Neural cell (in vitro differentiated cells): ENCODE data around the gene CCNO.

Source experiments
- EP300 ChIP-seq: fragments of 450-650 bp; conservative IDR thresholded peaks from 2 replicates; pipeline ENCODE4 v1.6.1; 2014; ENCODE audit warnings: antibody characterized with exemption, mild to moderate bottlenecking, moderate library complexity; ENCODE audit not compliant: poor library complexity, severe bottlenecking
- EZH2 ChIP-seq: fragments of 200-600, 300-800 bp; shearing (Covaris generic), sonication (generic); IDR thresholded peaks from 2 replicates; pipeline ENCODE4 v1.6.1; 2014; ENCODE audit warnings: antibody characterized with exemption, low read length, borderline replicate concordance, mild to moderate bottlenecking; ENCODE audit not compliant: insufficient read depth, poor library complexity, severe bottlenecking
- MXI1 ChIP-seq: fragments of 450-650 bp; conservative IDR thresholded peaks from 2 replicates; pipeline ENCODE4 v1.6.1; 2014; ENCODE audit warnings: antibody characterized with exemption, mild to moderate bottlenecking; ENCODE audit not compliant: poor library complexity, severe bottlenecking
- POLR2AphosphoS5 ChIP-seq: IDR thresholded peaks from 2 replicates; pipeline ENCODE4 v1.6.1; 2012
- RAD21 ChIP-seq: fragments of 450-650 bp; conservative IDR thresholded peaks from 2 replicates; pipeline ENCODE4 v1.6.1; 2014; ENCODE audit warnings: antibody characterized with exemption, mild to moderate bottlenecking, moderate library complexity
- SMC3 ChIP-seq: fragments of 450-650 bp; conservative IDR thresholded peaks from 2 replicates; pipeline ENCODE4 v1.6.1; 2014; ENCODE audit warnings: antibody characterized with exemption, mild to moderate bottlenecking, moderate library complexity; ENCODE audit not compliant: poor library complexity
- TAF1 ChIP-seq: IDR thresholded peaks from 2 replicates; pipeline ENCODE4 v1.6.1; 2012; ENCODE audit warnings: low read depth
- TF ChIP-seq, protein P1 (sequence below): fragments of 450-650 bp; IDR thresholded peaks from 2 replicates; pipeline ENCODE4 v1.5.1; 2014; ENCODE audit warnings: antibody characterized with exemption, mild to moderate bottlenecking, moderate library complexity; ENCODE audit not compliant: poor library complexity, severe bottlenecking
- TF ChIP-seq, protein P2 (sequence below): IDR thresholded peaks from 2 replicates; pipeline ENCODE4 v1.6.1; 2012; ENCODE audit warnings: borderline replicate concordance

DNA sequence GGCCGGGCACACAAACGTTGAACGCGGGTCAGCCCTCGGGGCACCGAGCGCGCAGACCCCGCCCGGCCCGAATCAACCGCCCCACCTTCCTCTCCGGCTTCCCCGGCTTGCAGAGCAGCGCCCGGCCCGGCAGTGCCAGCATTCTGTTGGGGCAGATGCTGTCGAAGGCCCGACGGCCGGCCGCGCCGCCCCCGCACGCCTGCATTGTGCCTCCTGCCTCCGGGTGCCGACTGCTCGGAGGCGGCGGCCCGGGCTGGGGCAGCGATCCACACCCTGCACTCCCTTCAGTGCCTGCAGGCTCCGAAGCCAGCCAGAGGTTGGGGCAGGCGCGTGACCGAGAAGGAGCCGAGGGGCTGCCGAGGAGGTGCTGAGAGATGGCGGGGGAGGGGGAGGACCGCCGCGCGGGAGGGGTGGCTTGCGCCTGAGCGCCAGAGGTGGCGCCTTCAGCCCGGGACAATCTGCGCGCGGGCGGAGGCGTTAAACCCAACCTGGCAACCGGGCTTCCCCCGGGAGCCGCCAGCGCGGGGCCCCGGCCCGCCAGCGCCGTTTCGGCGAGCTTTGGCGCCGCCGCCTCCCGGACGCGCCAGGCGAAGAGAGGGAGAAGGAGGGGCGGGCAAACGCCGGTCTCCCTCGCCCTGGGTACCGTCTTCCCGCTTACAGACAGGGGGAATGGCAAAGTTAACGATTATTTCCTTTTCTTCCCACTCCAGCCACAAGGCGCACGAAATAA, 6.3 kb downstream of the CCNO start, which contains the start of gene MCIDAS:
- TF ChIP-seq, protein P1, sequence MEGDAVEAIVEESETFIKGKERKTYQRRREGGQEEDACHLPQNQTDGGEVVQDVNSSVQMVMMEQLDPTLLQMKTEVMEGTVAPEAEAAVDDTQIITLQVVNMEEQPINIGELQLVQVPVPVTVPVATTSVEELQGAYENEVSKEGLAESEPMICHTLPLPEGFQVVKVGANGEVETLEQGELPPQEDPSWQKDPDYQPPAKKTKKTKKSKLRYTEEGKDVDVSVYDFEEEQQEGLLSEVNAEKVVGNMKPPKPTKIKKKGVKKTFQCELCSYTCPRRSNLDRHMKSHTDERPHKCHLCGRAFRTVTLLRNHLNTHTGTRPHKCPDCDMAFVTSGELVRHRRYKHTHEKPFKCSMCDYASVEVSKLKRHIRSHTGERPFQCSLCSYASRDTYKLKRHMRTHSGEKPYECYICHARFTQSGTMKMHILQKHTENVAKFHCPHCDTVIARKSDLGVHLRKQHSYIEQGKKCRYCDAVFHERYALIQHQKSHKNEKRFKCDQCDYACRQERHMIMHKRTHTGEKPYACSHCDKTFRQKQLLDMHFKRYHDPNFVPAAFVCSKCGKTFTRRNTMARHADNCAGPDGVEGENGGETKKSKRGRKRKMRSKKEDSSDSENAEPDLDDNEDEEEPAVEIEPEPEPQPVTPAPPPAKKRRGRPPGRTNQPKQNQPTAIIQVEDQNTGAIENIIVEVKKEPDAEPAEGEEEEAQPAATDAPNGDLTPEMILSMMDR: peak; percentile 27
- TF ChIP-seq EZH2 (no peak), POLR2AphosphoS5 (peak; percentile 28), EP300 (no peak), TAF1 (no peak), RAD21 (no peak), SMC3 (no peak), MXI1 (no peak)
- TF ChIP-seq, protein P2, sequence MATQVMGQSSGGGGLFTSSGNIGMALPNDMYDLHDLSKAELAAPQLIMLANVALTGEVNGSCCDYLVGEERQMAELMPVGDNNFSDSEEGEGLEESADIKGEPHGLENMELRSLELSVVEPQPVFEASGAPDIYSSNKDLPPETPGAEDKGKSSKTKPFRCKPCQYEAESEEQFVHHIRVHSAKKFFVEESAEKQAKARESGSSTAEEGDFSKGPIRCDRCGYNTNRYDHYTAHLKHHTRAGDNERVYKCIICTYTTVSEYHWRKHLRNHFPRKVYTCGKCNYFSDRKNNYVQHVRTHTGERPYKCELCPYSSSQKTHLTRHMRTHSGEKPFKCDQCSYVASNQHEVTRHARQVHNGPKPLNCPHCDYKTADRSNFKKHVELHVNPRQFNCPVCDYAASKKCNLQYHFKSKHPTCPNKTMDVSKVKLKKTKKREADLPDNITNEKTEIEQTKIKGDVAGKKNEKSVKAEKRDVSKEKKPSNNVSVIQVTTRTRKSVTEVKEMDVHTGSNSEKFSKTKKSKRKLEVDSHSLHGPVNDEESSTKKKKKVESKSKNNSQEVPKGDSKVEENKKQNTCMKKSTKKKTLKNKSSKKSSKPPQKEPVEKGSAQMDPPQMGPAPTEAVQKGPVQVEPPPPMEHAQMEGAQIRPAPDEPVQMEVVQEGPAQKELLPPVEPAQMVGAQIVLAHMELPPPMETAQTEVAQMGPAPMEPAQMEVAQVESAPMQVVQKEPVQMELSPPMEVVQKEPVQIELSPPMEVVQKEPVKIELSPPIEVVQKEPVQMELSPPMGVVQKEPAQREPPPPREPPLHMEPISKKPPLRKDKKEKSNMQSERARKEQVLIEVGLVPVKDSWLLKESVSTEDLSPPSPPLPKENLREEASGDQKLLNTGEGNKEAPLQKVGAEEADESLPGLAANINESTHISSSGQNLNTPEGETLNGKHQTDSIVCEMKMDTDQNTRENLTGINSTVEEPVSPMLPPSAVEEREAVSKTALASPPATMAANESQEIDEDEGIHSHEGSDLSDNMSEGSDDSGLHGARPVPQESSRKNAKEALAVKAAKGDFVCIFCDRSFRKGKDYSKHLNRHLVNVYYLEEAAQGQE: no peak
